KBM-7 (cell line): ENCODE measurements around the gene UGT1A5.

Experiments used
- DNase-seq: peaks from one replicate; pipeline ENCODE4 v3.0.0-alpha.2; 2015
- in situ Hi-C: fragments of 300-500 bp; cut with MboI; formaldehyde crosslinking; loops from 2 replicates; pipeline ENCODE4 v1.14.3; 2020; ENCODE audit warnings: low sequenced_read_pairs, low pct_unique_long_range_greater_than_20kb, mixed read lengths

UGT1A5 gene

GRCh38 chr2:233817995-233818638 is 105.4 kb downstream of the UGT1A5 start:
- no peak for DNase-seq

GRCh38 chr2:233818639-233819621 is 106.2 kb downstream of the UGT1A5 start:
- in situ Hi-C loops = no loop called here

More at GRCh38 chr2:233817995-233818638, 105.4 kb downstream of the UGT1A5 start:
- in situ Hi-C loops = no loop called here

GRCh38 chr2:233819884-233820773 is 107.4 kb downstream of the UGT1A5 start:
- no peak for DNase-seq
- in situ Hi-C loops = no loop called here

More at GRCh38 chr2:233818639-233819621, 106.2 kb downstream of the UGT1A5 start:
- no peak for DNase-seq

- DNase-seq = no peak
Observed at GRCh38 chr2:233820774-233821105, 108.0 kb downstream of the UGT1A5 start.

GRCh38 chr2:233821196-233821595 is 108.5 kb downstream of the UGT1A5 start:
- in situ Hi-C loops = no loop called here
- no peak for DNase-seq

More at GRCh38 chr2:233820774-233821105, 108.0 kb downstream of the UGT1A5 start:
- in situ Hi-C loops = no loop called here

GRCh38 chr2:233821709-233822100 is 109.0 kb downstream of the UGT1A5 start:
- in situ Hi-C loops = no loop called here
- no peak for DNase-seq

GRCh38 chr2:233822101-233822771 is 109.5 kb downstream of the UGT1A5 start:
- in situ Hi-C loops = no loop called here

More at GRCh38 chr2:233822101-233822771, 109.5 kb downstream of the UGT1A5 start:
- DNase-seq = no peak
